HG03159 (cell line): Measurements from ENCODE around the gene CDK9.
"Not testable (repeated sequence)": the region's sequence is repeated elsewhere in the genome, so short reads cannot be mapped to it uniquely, and the experiment has no call there.

ENCODE experiments used
- ATAC-seq: cut with Tn5 transposase; IDR thresholded peaks from one replicate; pipeline ENCODE4 v1.9.1; 2021; ENCODE audit warnings: mild to moderate bottlenecking, moderate library complexity; ENCODE audit not compliant: unreplicated experiment

CDK9 gene

DNA sequence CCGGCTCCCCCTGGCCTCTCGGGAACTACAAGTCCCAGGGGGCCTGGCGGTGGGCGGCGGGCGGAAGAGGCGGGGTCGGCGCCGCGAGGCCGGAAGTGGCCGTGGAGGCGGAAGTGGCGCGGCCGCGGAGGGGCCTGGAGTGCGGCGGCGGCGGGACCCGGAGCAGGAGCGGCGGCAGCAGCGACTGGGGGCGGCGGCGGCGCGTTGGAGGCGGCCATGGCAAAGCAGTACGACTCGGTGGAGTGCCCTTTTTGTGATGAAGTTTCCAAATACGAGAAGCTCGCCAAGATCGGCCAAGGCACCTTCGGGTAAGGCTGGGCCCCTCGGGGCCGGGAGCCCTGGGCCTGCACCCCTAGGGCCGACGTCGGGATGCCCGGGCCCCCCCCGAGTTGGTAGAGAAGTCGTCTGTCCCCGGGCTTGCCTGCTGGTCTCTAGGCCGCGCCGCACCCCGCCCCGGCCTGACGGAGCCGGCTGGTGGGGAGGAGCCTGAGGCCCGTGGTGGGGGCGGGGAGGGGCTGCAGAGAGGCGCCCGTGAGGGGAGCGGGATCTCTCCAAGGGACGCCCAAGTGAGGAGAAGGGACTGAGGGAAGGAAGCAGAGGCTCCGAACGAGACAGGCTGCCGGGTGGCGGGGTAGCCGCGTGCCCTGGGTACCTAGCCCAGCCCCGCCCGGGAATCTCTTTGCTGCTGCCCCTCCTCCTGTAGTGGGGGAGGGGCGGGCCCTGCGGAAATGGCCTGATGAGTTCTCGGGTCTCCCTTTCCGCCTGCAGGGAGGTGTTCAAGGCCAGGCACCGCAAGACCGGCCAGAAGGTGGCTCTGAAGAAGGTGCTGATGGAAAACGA is at the start of gene CDK9:
CDK9 (plus strand) TSS at position 102 of the 840 bp plus-strand sequence; CDS start at position 217, 115 bp downstream.
- peak; percentile 55 for ATAC-seq

DNA sequence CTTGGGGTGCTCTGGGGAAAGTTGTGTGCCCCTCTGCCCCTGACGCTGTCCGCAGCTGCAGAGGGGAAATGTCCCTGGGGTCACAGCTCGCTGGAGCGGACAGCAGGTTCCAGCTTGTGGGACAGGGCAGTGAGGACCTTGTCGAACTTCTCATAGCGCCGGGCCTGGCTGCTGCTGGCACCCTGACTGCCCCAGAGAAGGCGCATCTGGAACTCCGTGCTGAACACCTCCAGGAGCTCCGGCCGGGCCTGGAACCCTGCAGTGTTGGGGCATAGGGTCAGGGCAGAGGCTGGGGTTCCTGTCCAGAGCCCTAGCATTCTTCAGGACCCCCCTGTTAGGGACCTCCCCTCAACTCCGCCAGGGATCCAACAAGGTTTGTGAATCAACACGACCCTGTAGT is 47.2 kb upstream of the CDK9 start:
- ATAC-seq = no peak

DNA sequence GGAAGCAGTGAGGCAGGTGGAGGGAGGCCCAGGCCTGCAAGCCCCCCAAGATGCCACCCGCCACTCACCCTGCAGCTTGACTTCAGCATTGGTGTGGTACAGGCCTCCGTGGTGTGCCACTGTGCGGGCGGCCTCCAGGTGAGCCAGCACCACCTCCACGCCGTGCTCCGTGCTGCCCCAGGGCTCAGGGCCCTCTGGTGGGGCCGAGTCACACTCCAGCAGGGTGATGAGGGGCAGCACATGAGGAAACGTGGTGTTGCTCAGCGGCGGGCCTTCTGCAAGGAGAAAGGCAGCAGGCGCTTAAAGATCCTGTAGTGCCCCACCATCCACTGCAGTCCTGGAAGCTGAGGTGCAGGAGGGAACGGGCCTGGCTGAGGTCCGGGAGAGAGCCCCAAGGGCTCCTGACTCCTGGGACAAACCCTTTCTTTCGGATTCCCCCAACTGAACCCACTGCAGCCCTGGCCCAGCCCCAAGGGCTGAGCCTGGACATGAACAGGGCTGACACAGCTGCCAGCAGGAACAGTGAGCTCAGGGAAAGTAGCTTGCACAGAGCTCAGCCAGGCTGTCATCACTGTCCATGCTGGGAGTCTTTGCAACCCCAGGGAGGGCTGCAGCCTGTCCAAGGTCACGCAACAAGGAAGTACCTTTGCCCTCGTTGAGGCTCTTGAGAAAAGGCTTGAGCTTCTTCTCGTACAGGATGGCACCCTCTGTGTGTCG is 46.1 kb upstream of the CDK9 start:
- no peak for ATAC-seq

DNA sequence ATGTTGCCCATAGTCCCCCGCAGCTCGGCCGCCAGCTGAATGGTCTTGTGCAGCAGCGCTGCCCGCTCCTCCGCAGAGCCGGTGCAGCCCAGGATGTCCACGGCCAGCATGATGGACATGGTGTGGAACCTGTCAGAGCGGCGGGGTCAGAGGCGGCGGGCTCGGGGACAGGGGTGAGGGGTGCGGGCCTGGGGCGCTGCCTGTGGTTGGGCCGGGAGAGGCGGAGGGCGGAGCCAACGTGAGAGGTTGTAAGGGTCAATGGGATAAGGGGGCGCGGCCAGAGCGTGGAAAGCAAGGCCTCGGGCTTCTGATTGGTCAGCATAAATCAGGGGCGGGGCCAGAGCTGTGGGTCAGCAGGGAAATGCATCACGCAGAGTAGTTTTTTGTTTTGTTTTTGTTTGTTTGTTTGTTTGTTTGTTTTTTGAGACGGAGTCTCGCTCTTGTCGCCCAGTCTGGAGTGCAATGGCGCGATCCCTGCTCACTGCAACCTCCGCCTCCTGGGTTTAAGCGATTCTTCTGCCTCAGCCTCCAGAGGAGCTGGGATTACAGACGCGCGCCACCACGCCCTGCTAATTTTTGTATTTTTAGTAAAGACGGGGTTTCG is 43.9 kb upstream of the CDK9 start:
- ATAC-seq = no peak

DNA sequence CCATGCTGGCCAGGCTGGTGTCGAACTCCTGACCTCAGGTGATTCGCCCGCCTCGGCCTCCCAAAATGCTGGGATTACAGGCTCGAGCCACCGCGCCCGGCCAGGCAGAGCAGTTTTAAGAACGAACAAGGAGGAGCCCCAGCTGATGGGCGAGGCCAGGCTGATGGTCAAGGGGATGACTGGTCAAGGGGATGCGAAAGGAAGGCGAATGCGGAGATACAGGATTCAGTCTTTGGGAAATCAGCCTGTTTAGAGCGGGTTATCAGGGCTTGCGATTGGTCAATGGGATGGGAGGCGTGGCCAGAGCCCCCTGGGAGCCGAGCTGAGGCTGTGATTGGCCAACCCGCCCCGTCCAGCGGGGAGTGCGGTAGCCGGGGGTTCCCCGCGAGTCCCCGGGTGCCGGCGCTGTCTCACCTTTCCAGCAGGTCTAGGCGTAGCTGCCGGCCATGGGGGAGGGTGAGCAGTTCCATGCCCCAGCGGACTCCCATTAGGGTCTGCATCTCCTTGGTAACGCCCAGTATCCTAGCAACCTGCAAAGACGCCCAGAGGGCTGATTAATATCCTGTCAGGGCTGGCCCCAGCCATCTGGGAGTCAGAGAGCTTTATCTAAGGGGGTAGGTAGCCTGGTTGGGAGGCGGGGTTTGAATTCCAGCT is 43.3 kb upstream of the CDK9 start:
- ATAC-seq = no peak

DNA sequence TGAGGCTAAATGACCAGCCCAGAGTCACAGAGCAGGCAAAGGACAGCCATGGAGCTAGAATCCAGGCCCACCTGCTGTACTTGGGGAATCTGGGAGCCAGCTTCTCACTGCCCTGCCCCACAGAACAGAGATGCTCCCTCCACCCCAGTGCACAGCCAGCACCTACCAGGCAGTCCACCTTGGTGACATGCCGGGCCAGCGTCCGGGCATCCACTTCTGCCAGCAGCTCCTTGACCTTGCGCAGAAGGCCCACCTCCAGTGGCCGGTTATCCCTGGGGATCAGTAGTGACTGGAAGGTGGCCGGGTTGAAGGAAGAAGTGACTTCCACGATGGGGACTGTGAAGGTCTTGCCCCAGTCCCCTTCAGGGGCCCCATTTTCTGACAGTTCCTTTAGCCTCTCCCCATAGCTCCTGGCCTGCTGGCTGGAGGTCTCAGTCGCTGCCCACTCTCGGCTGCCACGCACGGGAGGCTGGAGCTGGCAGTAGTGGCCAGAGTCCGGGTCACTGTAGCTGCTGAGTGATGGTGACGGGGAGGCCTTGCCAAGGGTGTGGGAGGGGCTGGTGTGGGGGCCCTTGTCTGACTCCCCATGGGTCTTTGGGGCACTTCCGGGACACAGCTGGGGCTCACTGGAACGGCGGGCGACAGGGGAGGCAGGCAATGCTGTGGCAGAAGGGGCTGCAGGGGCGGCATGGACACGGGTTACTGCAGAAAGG is 41.3 kb upstream of the CDK9 start:
- ATAC-seq = no peak

DNA sequence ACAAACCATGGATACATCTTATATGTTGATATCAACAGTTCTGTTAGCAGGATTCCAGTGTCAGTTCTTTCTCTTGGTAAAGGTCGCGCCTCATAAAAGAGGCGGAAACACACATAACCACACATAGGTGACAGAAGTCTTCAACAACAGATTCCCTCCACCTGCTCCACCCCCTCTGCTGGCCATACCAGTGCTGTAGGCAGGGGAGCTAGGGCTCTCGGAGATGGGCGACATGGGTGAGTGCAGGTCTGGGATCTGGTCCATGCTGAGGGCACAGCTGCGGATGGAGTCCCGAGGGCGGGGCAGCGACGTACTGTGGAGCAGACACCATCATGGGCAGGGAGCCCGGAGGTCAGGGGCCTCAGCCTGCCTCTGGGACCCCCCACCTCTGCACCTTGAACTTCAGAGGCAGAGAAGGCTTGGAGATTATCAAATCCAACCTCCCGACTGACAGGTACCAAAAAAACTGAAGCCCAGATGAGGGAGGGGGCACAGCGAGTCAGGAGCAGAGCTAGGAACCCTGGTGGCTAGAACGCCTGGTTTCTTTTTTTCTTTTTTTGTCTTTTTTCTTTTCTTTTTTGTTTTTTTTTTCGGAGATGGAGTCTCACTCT is 38.8 kb upstream of the CDK9 start:
- ATAC-seq = no peak

DNA sequence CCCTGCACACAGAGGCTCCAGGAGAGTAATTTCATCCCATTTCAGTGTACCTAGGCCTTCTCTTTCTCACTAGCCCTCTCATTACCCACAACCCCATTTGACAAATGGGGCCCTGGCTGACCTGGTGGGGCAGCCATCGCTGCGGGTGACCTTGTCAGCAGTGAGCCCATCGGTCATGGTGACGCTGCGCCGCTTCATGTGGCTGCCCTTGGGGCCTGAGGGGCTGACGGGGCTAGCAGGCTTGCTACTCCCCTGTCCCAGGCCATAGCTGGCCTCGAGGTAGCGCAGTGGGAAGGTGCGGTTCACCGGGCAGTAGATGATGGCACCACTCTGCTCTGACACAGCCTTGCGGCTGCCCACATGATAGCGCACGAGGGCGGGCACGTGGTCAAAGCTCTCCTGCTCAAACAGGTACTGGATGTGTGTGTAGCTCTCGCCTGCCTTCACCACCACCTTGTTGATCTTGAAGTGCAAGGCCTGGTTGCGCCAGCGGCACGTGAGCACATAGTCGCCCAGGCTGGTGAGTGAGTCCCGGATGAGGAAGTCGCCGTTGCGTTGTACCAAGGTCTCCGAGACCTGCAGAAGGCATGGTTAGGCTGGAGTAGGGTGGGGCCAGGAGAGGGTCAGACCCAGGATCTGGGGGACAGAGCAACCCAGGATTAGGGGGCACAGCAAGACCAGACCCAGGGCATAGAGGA is 36.6 kb upstream of the CDK9 start:
- ATAC-seq = no peak

DNA sequence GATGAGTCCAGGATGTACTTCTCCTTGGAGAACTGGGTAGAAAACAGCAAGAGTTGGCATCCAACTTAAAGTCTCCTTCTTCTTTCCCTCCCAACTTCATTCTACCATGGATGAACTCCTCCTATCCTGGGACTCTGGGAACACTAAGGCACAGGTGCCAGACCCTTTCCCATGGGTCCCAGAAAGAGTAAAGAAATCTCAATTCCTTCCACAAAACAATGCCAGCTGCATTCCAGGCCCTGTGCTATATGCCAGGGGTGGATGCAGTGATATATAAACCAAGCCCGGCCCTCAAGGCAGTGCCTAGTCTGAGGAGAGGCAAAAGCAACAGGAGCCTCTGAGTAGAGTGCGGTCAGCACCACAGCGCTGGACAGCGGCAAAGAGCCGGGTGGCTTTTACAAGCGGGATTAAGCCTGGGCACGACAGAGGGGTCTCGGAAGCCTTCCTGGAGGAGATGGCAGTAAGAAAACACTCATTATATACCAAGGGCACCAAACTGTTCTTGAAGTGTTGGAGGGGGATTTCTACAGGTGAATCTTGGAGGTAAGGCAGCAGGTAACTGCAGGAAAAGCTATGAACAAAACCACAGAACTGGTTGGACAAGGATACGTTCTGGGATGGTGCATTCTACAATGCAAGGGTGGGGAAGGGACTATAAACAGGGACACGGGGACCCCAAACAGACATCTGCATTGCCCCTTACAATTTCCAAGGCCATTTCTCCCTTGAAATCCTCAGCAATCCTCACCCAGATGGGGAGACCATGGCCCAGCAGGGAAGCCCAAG is 34.4 kb upstream of the CDK9 start:
- no peak for ATAC-seq

DNA sequence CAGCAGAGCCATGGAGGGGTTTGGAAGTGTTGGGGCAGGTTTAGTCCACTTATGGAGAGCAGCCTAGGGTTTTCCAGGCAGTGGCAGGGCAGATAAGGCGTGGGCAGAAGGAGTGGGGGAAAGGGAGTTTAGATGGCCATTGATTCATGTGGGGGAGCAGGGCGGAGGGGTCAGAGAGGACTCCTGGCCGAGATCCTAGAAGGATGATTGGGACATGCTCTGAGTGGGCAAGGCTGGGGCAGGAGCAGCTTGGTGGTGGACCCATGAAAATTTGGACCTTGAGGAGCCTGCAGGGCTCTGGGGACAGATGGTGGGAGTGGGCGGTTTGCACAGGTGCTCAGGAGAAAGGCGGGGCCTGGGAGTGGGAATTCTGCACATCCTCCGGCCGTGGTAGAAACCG is 32.7 kb upstream of the CDK9 start:
- no peak for ATAC-seq

DNA sequence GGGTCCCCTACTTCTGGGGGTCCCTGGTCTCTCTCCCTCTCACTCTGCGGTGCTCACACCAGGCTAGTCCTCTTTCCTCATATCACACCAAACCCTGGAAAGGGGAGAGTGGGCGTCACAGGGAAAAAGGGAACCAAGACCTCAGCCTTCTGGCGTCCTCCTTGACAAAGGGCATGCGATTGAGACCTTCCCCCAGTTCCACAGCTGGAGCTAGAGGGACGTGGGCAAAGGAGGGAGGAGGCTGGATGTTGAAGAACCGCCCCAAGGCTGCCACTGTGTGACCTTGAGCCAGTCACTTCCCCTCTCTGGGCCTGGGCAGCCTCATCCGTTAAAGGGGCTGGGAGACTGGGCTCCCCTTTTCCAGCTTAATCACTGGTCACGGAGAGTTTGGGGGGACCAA is 32.2 kb upstream of the CDK9 start:
- ATAC-seq = no peak

DNA sequence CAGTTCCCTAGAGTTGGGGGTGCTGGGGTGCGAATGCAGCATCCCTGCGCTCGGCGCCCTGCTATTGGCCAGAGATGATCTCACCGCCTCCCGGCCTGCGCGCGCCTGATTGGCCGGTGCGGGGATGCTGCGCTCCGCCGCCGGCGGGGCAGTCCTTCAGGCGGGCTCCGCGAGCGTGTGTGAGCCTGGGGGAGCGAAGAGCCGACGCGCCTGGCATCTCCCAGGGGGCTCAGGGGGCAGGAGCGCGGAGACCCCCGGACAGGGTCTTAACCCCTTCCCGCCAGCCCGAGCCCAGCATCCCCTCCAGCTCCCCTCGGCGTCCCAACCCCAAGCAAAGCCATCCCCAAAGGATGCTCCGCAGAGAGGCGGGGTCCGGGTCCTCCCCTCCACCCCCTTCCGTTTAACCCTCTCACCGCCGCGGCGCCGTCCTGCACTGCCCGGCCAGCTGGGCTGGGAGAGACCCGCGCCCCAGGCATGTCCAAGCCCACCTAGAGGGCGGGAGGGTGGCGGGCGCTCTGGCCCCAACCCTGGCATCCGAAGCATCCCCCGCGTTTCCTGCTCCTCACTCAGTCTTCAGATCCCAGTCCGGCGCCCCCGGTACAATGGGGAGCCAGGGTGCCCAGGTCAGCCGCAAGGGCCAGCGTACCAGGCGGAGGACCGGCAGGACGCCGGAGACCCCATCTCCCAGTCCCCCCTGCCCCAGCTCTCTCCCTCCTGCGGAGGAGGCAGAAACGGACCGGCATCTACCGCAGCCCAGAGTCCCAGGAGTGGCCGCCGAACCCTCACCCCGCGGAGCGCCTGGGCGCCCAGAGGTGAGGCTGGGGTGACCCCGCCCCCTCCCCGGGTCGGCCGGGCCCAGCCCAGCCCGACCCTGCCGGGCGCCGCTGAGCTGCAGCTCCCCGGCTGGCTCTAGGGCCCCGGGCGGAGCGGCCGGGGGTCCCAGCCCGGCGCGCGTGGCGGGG is 31.5 kb upstream of the CDK9 start:
- no peak for ATAC-seq

DNA sequence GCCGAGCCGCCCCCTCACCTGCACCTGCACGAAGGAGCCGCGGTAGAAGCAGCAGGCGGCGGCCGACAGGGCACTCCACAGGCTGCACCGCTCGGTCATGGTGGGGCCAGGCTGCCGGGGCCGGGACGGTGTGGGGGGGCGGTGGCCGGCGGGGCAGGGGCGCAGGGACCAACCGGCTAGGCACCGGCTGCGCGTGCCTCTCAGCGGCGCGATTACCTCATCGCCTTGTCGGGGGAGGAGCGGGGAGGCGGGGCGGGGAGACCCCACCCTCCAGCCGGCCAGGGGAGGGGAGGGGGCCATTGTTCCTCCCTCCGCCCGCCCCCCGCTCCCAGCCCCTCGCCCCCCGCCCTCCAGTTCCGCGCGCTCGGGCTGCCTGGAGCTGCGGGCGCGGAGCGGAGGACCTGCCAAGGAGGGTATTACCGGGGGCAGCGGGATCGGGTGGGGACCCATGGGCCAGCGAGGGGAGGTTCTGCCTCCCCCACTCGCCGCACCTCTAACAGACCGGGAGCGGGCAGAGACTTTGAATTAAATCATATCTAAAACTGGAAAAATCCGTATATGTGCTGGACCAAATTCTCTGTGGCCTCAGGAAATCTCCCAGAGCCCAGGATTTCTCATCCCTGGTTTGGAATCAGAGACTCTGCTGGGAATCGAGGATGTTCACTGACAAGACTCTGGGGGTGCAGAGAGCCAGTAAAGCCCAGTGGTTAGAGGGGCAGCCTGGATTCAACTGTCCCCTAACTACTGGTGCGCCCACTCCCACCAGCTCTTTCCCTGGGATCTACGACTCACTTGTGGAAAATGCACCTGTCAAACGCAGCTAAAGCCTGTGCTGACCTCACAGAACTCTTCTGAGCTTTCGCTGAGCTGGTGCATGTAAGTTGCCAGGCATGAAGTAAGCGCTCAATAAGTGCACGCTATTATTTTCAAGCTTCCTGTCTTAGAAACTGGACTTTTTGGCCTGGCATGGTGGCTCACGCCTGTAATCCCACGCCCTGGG is 30.5 kb upstream of the CDK9 start:
- ATAC-seq = no peak

DNA sequence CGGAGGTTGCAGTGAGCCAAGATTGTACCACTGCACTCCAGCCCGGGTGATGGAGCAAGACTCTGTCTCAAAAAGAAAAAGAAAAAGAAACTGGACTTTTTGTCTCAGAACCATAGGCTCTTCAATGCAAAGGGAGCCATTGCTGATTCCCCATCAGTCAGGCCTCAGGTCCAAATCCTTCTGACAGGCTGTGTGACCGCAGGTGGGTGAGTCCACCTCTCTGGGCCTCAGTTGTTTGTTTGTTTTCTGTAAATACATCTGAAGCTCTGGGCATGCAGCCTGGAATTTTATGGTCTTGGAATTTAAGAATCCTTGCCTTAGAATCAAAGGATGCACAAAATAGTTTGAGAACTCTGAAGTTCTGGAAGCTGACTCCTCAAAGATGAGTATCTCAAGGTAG is 29.6 kb upstream of the CDK9 start:
- ATAC-seq = no peak

DNA sequence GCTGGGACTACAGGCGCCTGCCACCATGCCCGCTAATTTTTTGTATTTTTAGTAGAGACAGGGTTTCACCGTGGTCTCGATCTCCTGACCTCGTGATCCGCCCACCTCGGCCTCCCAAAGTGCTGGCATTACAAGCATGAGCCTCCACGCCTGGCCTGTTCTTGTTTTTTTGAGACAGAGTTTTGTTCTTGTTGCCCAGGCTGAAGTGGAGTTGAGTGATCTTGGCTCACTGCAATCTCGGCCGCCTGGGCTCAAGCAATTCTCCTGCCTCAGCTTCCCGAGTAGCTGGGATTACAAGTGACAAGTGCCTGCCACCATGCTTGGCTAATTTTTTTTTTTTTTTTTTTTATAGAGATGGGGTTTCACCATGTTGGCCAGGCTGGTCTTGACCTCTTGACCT is 29.1 kb upstream of the CDK9 start:
- not testable (repeated sequence) for ATAC-seq

DNA sequence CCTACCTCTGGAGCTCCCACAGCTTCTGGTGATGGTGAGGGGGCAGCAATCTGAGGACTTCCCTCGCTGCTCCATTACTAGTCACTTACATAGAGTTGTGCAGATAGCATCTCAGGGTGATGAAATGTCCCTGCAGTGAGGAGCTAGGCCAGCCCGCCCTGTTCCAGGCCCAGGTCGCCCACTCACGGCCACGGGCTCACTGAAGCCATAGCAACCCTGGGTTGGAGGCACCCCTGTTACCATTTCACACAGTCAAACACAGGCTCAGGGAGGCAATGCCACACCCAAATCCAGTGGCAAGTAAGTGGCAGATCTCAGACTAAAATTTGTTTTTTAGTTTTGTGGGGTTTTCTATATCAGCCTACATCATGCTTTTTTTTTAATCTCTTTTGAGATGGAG is 27.0 kb upstream of the CDK9 start:
- ATAC-seq = no peak

DNA sequence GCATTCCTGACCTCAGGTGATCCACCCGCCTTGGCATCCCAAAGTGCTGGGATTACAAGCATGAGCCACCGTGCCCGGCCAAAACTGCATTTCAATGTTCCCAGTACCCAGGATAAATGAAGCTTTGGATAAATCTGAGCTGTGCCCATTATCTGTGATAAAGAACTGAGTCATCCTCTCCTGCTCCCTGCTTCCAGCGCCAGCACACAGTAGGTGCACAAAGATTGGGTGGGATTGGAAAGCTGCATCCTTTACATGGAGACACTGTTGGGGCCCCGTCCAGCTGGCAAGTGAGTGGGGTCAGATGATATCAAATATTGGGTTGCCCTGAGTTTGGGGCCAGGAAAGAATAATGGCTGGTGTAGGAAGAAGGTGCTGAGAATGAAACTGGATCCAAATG is 24.8 kb upstream of the CDK9 start:
- no peak for ATAC-seq
